ENCODE data around the gene ZRANB1. TPM values are rescaled to one million over a fixed set of nuclear protein-coding genes. Genes with fewer than 3 reads are reported as not detected.

Gene ZRANB1
- polyA plus RNA-seq, 4 donors = 27.2 to 31.4 (median 30.1) TPM

DNA sequence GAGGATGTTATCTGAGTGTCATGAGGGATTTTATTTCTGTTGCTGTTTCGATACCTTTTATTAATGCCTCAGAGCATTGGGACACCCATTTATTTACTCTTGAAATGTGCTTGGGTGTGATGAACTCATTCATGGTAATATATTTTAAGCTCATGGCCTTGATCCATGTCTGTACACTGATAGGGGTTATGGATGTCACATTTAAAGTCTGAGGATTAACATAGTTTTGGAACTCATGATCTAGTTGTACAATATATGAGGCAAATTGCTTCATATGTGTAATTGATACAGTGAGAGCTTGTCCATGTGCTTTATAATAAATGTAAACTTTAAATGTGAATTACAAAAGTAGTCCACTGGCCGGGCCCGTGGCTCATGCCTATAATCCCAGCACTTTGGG is 23.0 kb upstream of the ZRANB1 start:
- no peak for DNase-seq (ENCODE audit: low read depth in 4 of 4, low spot score in 3 of 4)

DNA sequence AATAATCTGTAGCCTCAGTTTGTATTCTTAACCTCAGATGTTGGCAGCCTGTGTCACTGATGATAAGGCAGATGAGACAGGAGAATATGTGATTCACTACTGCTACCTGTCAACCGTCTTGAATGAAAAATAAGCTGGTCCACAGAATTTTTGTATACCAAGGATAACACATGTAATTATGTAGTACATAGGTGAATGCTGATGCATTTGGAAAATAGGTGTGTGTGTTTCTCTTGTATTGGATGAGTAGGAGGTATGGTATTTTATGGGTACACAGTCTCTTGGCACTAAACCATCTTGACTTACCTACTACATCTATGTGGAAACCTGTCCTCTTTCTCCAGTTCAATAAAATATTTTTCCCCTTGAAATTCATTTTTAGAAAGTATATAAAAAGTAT is 20.7 kb upstream of the ZRANB1 start:
- DNase-seq (ENCODE audit: low read depth in 4 of 4, low spot score in 3 of 4) = no peak

DNA sequence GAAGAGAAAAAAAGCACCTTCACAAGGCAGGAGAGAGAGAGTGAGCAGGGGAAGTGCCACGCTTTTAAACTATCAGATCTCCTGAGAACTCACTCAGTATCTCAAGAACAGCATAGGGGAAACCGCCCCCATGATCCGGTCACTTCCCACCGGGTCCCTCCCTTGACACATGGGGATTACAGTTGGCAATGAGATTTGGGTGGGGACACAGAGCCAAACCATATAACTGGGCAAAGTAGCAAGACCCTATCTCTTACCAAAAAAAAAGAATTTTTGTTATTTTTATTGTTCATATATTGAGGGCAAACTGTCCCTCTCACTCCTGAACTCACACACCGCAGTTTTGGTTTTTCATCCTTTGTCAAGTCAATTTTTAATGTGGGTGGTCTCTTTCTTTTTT is 18.2 kb upstream of the ZRANB1 start:
- no peak for DNase-seq (ENCODE audit: low read depth in 4 of 4, low spot score in 3 of 4)

DNA sequence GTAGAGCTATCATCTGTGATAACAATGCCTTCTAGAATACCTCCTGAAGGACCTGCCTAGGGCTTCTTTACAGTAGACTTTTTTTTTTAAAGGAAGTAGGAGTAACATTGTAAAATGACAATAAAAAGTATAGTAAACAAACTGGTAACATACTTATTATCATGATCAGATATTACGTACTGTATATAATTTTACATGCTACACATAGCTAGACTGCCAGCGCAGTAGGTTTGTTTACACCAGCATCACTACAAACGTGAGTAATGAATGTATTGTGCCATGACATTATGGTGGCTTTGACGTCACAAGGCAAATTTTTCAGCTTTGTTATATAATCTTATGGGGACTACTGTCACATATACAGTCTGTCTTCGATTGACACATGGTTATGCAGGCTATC is 15.4 kb upstream of the ZRANB1 start:
- DNase-seq (ENCODE audit: low read depth in 4 of 4, low spot score in 3 of 4) = no peak

GRCh38 chr10:124928087-124928486 is 13.8 kb upstream of the ZRANB1 start:
- DNase-seq (ENCODE audit: low read depth in 4 of 4, low spot score in 3 of 4) = no peak

- no peak for DNase-seq (ENCODE audit: low read depth in 4 of 4, low spot score in 3 of 4)
These were observed 13.4 kb upstream of the ZRANB1 start for GRCh38 chr10:124928545-124928944.

DNA sequence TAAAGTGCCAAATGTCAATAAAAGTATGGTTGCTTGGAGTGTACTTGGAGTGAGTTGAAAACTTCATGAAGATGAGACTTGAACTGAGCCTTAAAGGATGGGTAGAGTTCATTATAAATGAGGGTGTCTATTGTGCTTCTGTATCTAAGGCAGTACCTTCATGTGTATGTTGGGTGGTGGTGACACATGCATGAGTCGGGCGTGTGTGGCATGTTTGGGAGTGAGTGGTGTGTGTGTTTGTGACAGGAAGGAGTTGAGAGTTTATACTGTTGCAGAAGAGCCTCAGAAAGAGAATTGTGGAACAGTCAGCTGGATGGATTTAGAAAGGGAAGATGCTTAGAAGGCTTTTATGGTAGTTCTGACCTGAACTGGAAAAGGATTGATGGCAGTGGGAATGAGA is 6.0 kb upstream of the ZRANB1 start:
- no peak for DNase-seq (ENCODE audit: low read depth in 4 of 4, low spot score in 3 of 4)

DNA sequence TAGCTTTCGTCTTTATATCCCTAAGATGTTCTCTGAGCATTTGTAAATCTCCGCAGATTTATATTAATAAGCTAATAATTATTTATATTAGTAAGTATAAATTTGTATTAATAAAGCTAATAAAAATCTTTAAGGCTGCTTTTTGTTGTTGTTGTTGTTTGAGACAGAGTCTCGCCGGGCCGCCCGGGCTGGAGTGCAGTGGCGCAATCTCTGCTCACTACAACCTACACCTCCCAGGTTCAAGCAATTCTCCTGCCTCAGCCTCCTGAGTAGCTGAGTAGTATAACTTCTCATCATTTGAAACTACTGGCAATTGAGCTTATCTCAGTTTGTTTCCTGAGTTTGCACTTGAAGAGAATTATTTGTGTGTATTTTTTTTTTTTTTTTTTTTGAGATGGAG is 5.1 kb upstream of the ZRANB1 start:
- no peak for DNase-seq (ENCODE audit: low read depth in 4 of 4, low spot score in 3 of 4)

DNA sequence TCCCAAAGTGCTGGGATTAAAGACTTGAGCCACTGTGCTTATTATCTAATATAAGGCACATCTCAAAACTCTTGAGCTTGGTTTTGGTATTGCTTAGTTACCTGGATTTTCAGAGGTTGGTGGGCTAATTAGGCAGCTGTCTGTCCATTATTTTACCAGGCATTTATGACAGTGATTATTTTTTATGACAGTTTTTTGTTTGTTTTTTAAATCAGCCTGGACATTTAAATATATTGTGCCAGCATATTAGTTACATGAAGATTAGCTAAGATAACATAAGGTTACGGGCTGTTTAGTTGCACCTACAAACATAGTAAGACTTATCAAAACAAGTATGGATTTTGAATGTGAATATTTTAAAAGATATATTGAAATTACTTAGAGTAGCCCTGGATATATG is 2.6 kb upstream of the ZRANB1 start:
- no peak for DNase-seq (ENCODE audit: low read depth in 4 of 4, low spot score in 3 of 4)

GRCh38 chr10:124942317-124943169 is 620 bp downstream of the ZRANB1 start:
- DNase-seq (ENCODE audit: low read depth in 4 of 4, low spot score in 3 of 4) = no peak

DNA sequence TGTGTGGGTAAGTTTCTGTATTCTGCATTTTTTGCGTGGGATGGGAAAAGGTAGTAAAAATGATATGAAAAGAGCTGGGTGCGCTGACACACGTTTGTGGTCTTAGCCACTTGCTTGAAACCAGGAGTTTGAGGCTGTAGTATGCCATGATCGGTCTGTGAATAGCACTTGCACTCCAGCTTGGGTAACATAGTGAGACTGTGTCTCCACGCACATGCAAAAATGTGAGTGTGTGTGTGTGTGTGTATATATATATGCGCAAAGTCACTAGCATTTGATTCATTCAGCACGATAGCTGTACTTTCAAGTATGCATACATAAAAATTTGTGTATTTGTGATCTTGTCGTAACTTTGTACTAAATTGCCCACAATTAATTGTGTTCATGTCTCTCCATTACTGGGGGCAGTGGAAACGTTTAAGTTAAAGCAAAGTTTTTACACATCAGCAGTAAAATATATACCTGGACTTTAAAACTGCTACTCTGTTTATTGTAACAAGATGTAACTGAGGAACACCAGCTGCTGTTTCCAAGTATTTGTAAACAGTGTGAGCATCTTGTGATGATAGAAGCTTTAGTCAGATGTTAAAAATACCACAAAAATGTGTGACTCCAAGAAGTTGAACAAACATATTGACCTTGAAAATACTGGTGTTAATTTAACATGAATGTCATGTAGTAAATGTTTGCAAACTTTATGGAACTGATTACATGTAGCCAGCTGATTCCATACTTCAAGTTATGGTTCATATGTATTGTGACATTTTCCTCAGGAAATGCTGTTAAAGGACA is 1.6 kb downstream of the ZRANB1 start:
- no peak for DNase-seq (ENCODE audit: low read depth in 4 of 4, low spot score in 3 of 4)

DNA sequence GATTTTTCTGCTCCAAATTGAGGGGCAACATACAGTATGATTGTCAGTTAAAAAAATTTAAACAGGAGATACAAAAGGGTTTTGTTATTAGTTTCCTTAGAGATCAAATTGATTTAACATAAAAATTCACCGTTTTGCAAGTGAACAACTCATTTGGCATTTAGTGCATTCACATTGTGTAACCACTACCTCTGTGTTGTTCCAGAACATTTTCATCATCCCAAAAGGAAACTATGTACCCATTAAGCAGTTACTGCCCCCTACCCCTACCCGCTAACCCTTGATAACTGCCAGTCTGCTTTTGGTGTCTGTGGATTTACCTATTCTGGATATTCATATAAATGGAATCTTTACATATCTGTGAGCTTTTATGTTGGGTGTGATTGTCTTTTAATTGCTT is 3.1 kb downstream of the ZRANB1 start:
- no peak for DNase-seq (ENCODE audit: low read depth in 4 of 4, low spot score in 3 of 4)

- DNase-seq (ENCODE audit: low read depth in 4 of 4, low spot score in 3 of 4) = no peak
These were observed 5.0 kb downstream of the ZRANB1 start for GRCh38 chr10:124946945-124947344.

DNA sequence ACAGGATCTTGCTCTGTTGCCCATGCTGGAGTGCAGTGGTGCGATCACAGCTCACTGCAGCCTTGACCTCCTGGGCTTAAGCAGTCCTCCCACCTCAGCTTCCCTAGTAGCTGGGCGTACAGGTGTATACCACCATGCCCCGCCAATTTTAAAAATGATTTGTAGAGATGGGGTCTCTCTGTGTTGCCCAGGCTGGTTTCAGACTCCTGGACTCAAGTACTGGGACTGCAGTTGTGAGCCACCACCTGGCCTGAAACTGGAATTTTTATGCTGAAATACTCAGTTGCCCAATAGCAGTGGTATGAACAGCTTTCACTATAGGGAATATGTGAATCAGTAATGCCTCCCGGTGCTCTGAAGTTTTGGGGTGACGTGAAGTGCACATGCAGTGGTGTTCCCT is 7.6 kb downstream of the ZRANB1 start:
- DNase-seq (ENCODE audit: low read depth in 4 of 4, low spot score in 3 of 4) = no peak

- DNase-seq (ENCODE audit: low read depth in 4 of 4, low spot score in 3 of 4) = no peak
These were observed 10.2 kb downstream of the ZRANB1 start for GRCh38 chr10:124952123-124952522.

DNA sequence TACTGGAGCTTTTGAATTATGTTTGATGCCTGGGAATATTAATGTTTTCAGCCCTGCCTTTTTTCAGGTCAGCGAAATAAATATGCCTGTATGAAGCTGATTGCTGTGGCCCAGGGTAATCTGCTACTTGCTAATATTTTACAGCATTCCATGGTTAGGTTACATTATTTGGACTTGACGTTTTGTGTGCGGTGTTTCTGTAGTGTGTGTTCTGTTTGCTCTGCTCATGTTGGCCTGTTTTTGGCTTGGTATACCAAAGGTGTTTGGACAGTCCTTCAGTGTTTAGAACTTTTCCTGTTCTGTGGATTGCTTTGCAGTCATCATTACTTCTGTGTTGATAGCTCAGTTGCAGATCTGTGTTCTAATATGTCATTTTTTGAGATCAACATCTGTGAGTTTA is 11.5 kb downstream of the ZRANB1 start:
- no peak for DNase-seq (ENCODE audit: low read depth in 4 of 4, low spot score in 3 of 4)

GRCh38 chr10:124955243-124955642 is 13.3 kb downstream of the ZRANB1 start:
- DNase-seq (ENCODE audit: low read depth in 4 of 4, low spot score in 3 of 4) = no peak

DNA sequence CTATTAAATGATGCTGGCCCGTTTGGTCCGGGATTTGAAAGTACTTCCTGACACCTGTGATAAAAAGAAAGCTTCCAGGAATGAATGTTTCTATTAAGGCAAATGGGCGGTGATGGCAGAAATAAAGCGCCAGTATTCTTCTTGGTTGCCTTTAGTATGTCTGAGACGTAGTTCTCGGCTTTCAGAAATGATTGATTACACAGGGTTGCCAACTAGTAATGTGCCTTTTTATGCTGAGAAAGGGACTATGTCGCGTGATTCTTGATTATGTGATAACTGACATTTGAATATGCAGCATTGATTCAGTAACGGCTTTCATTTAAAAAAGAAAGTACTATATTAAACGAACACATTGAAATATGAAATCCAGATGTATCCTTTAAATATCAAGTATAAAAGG is 13.9 kb downstream of the ZRANB1 start:
- no peak for DNase-seq (ENCODE audit: low read depth in 4 of 4, low spot score in 3 of 4)

- DNase-seq (ENCODE audit: low read depth in 4 of 4, low spot score in 3 of 4) = no peak
These were observed 14.8 kb downstream of the ZRANB1 start for GRCh38 chr10:124956764-124957163.

DNA sequence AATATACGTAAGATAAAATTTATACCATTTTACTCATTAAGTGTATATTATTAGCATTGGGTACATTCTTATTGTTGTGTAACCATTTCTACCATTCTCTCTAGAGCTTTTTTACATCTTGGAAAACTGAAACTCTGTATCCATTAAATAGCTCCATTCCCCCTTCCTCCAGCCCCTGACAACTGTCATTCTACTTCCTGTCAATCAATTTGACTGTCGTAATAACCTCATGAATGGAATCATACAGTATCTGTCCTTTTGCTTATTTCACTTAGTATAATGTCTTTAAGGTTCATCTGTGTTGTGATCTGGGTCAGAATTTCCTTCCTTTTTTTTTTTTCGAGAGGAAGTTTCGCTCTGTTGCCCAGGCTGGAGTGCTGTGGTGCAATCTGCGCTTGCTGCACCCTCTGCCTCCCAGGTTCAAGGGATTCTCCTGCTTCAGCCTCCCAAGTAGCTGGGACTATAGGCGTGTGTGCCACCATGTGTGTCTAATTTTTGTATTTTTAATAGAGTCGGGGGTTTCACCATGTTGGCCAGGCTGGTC is 15.6 kb downstream of the ZRANB1 start:
- no peak for DNase-seq (ENCODE audit: low read depth in 4 of 4, low spot score in 3 of 4)

DNA sequence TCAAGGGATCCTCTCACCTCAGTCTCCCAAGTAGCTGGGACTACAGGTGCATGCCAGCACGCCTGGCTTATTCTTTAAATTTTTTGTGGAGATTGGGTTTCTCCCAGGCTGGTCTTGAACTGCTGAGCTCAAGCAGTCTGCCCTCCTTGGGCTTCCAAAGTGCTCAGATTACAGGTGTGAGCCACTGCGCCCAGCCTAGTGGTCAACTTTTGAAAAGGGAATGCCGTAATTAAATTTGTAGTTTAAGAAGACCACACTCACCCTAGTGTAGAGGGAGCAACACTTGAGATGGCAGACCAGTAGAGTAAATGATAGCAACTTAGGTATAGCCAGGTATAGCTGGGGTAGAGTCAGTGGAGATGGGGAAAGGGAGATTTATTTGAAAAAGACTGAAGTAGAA is 17.6 kb downstream of the ZRANB1 start:
- DNase-seq (ENCODE audit: low read depth in 4 of 4, low spot score in 3 of 4) = no peak

DNA sequence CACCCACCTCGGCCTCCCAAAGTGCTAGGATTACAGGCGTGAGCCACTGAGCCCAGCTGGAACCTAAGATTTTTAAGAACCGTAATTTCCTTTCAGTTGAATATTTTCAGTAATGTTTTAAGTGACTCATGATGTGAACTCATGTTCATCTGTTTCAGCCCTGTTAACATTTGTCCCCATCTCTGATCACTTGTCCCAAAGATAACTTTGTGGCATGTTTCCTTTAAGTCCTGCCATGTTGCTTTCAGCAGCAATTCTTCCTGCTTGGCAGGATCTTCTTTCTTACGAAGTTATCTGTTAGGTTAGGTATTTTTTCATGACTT is 19.3 kb downstream of the ZRANB1 start:
- DNase-seq (ENCODE audit: low read depth in 4 of 4, low spot score in 3 of 4) = no peak
